Astrocyte (in vitro differentiated cells and primary cell): Measurements from ENCODE around the gene BANF2.

ENCODE experiments used
- CTCF ChIP-seq: IDR thresholded peaks from 2 replicates; pipeline ENCODE4 v1.5.1; 2011; ENCODE audit warnings: low read depth, mild to moderate bottlenecking, inconsistent platforms, low read length, moderate library complexity; ENCODE audit not compliant: insufficient read depth
- EZH2 ChIP-seq: IDR thresholded peaks from 2 replicates; pipeline ENCODE4 v1.6.1; 2012; ENCODE audit warnings: mild to moderate bottlenecking, low read length, inconsistent platforms; ENCODE audit not compliant: insufficient read depth

GRCh38 chr20:17743677-17744076 is 43.9 kb downstream of the BANF2 start:
- TF ChIP-seq CTCF (no peak), EZH2 (no peak)
